Activated CD8-positive, alpha-beta T cell treated with anti-CD3 and anti-CD28 coated beads for 36 hours (primary cell): ENCODE measurements around the gene TMEM81. TPM values are rescaled to one million over a fixed set of nuclear protein-coding genes. Genes with fewer than 3 reads are reported as not detected.
A peak's percentile ranks its signal among the peaks of the same experiment; 100 is the strongest.

ENCODE experiments used
- ATAC-seq: fragments of 200-7000 bp; cut with Tn5 transposase; one replicate; pipeline ENCODE4 v1.10.0; 2021; ENCODE audit warnings: mild to moderate bottlenecking, moderate library complexity
- CTCF ChIA-PET: fragments of 350-600 bp; sonication (Branson Sonifier 250); formaldehyde crosslinking; loops from one replicate; lab custom pipeline; 2021; ENCODE audit warnings: antibody characterized with exemption; lab: Charles Lee
- POLR2A ChIA-PET: fragments of 350-600 bp; sonication (Branson Sonifier 250); formaldehyde crosslinking; loops from one replicate; lab custom pipeline; 2021; ENCODE audit warnings: antibody characterized with exemption; lab: Charles Lee
- DNase-seq: peaks from one replicate; pipeline ENCODE4 v3.0.0-alpha.2; 2020
- H3K27ac Mint-ChIP-seq: one replicate; pipeline ENCODE4 v1.8.0; 2021; ENCODE audit warnings: mild to moderate bottlenecking, mixed read lengths
- H3K27me3 Mint-ChIP-seq: one replicate; pipeline ENCODE4 v1.8.0; 2021; ENCODE audit warnings: mixed read lengths
- H3K36me3 Mint-ChIP-seq: one replicate; pipeline ENCODE4 v1.8.0; 2021; ENCODE audit warnings: low read depth, mixed read lengths
- H3K4me1 Mint-ChIP-seq: one replicate; pipeline ENCODE4 v1.8.0; 2021; ENCODE audit warnings: low read depth, mixed read lengths
- H3K4me3 Mint-ChIP-seq: one replicate; pipeline ENCODE4 v1.8.0; 2021; ENCODE audit warnings: mild to moderate bottlenecking, moderate library complexity, mixed read lengths
- H3K9me3 Mint-ChIP-seq: one replicate; pipeline ENCODE4 v1.8.0; 2021; ENCODE audit warnings: mixed read lengths
- CTCF ChIP-seq: fragments of 200-600 bp; IDR thresholded peaks from one replicate; pipeline ENCODE4 v1.8.0; 2022; ENCODE audit warnings: antibody characterized with exemption, mild to moderate bottlenecking
- intact Hi-C: fragments of 100-400 bp; cut with micrococcal nuclease; formaldehyde crosslinking; loops from one replicate; pipeline ENCODE4 v1.10.0; 2022
- total RNA-seq, 2 experiments: library from RNA; stranded (reverse); gene quantifications; one replicate each; pipeline ENCODE4 v1.2.3, GENCODE V29; 2021

TMEM81 gene
- total RNA-seq, 2 experiments from 2014 or later = 2.5 to 2.6 TPM

GRCh38 chr1:205102404-205102803 lies 18.1 kb upstream of the TMEM81 start:
- no peak for TF ChIP-seq CTCF
- POLR2A ChIA-PET = interaction anchor here (0.6 kb wide), 1 partner anchor 10 kb away, joined by 5 read pairs; no protein-coding TSS in a partner anchor
- Mint-ChIP-seq H3K4me3 (no peak overlapping the region), H3K27ac (no peak overlapping the region), H3K27me3 (no peaks in the 10 kb centered on the region), H3K9me3 (no peaks in the 10 kb centered on the region), H3K4me1 (peaks cover 4% of the 10 kb centered on the region), H3K36me3 (peaks cover 51% of the 10 kb centered on the region)
- intact Hi-C loops = no loop called here
- no peak for ATAC-seq
- no peak for DNase-seq
- CTCF ChIA-PET = no interaction called here

GRCh38 chr1:205098242-205098641 lies 14.0 kb upstream of the TMEM81 start:
- Mint-ChIP-seq H3K27me3 (no peaks in the 10 kb centered on the region), H3K27ac (no peak overlapping the region), H3K4me1 (no peaks in the 10 kb centered on the region), H3K9me3 (no peaks in the 10 kb centered on the region), H3K4me3 (no peak overlapping the region), H3K36me3 (peaks cover 47% of the 10 kb centered on the region)
- POLR2A ChIA-PET = interaction anchor here (1.9 kb wide), 1 partner anchor 12 kb away, joined by 5 read pairs; no protein-coding TSS in a partner anchor
- no peak for ATAC-seq
- TF ChIP-seq CTCF = no peak
- DNase-seq = no peak
- CTCF ChIA-PET = interaction anchor here (0.7 to 2.0 kb wide), 5 partner anchors 18 to 158 kb away, joined by 3 to 6 read pairs (median 4); no protein-coding TSS in a partner anchor
- intact Hi-C loops = no loop called here

GRCh38 chr1:205095422-205095821 lies 11.2 kb upstream of the TMEM81 start:
- H3K36me3 Mint-ChIP-seq = peaks cover 39% of the 10 kb centered on the region
- H3K4me3 Mint-ChIP-seq = no peak overlapping the region
- ChIA-PET POLR2A (no interaction called here), CTCF (interaction anchor here (0.7 to 1.4 kb wide), 2 partner anchors 106 to 1567 kb away, joined by 3 to 4 read pairs; no protein-coding TSS in a partner anchor)
- H3K27me3 Mint-ChIP-seq = no peaks in the 10 kb centered on the region
- DNase-seq = no peak
- no peak for ATAC-seq
- no peak overlapping the region for H3K27ac Mint-ChIP-seq
- H3K4me1 Mint-ChIP-seq = no peaks in the 10 kb centered on the region
- no peak for TF ChIP-seq CTCF
- intact Hi-C loops = no loop called here
- H3K9me3 Mint-ChIP-seq = no peaks in the 10 kb centered on the region

- H3K27me3 Mint-ChIP-seq = no peaks in the 10 kb centered on the region
- CTCF ChIA-PET = interaction anchor here (0.7 to 1.6 kb wide), 2 partner anchors 30 kb away, joined by 3 to 7 read pairs; no protein-coding TSS in a partner anchor
- no peak for DNase-seq
- peak overlapping the region; percentile 21 for H3K27ac Mint-ChIP-seq
- no peaks in the 10 kb centered on the region for H3K9me3 Mint-ChIP-seq
- H3K36me3 Mint-ChIP-seq = peaks cover 35% of the 10 kb centered on the region
- no peak overlapping the region for H3K4me3 Mint-ChIP-seq
- intact Hi-C loops = no loop called here
- ATAC-seq = no peak
- no peaks in the 10 kb centered on the region for H3K4me1 Mint-ChIP-seq
- TF ChIP-seq CTCF = no peak
- POLR2A ChIA-PET = no interaction called here
Observed at GRCh38 chr1:205091043-205091740, 6.9 kb upstream of the TMEM81 start.

- no peak for TF ChIP-seq CTCF
- no peaks in the 10 kb centered on the region for H3K9me3 Mint-ChIP-seq
- H3K36me3 Mint-ChIP-seq = peaks cover 27% of the 10 kb centered on the region
- ATAC-seq (no peak), DNase-seq (no peak)
- no peak overlapping the region for H3K4me3 Mint-ChIP-seq
- no peak overlapping the region for H3K27ac Mint-ChIP-seq
- ChIA-PET CTCF (interaction anchor here (1.9 to 2.8 kb wide), 2 partner anchors 26 to 27 kb away, joined by 4 to 18 read pairs; no protein-coding TSS in a partner anchor), POLR2A (interaction anchor here (1.1 kb wide), 1 partner anchor 35 kb away, joined by 3 read pairs; no protein-coding TSS in a partner anchor)
- no peaks in the 10 kb centered on the region for H3K27me3 Mint-ChIP-seq
- no peaks in the 10 kb centered on the region for H3K4me1 Mint-ChIP-seq
- intact Hi-C loops = no loop called here
Observed at GRCh38 chr1:205088341-205088740, 4.1 kb upstream of the TMEM81 start.
